ENCODE results near the gene NFKB2.

Gene NFKB2

GRCh38 chr10:102431452-102432124 is 36.1 kb downstream of the NFKB2 start:
- Histone ChIP-seq H3F3A (ENCODE audit: insufficient read depth, low read length) (no peaks in the 10 kb centered on the region), H4K20me1 (ENCODE audit: insufficient read depth, low read length) (no peaks in the 10 kb centered on the region), H3K4me2 (ENCODE audit: low read length) (peak overlapping the region; percentile 84), H3K27me3 (ENCODE audit: insufficient read depth, low read length) (no peaks in the 10 kb centered on the region), H3K4me1 (ENCODE audit: insufficient read depth, low read length, severe bottlenecking) (peaks cover 18% of the 10 kb centered on the region), H3K9me3 (ENCODE audit: low read length) (no peaks in the 10 kb centered on the region), H3K9ac (ENCODE audit: low read length) (peak overlapping the region; percentile 79), H3K9me2 (ENCODE audit: low read depth, low read length) (no peaks in the 10 kb centered on the region), H3K36me3 (ENCODE audit: insufficient read depth, low read length) (no peaks in the 10 kb centered on the region), H3K27ac (ENCODE audit: low read depth, low read length, poor library complexity, severe bottlenecking) (peak overlapping the region; percentile 74), H3K79me2 (ENCODE audit: insufficient read depth, low read length) (no peaks in the 10 kb centered on the region), H2AFZ (ENCODE audit: low read length) (no peak overlapping the region), H3K4me3 (ENCODE audit: low read depth, low read length, poor library complexity, severe bottlenecking) (peak overlapping the region; percentile 71)
- TF ChIP-seq CTCF (IDR thresholded peaks at IDR 0.05; ENCODE audit: low read length) (no peak), EZH2 (IDR thresholded peaks at IDR 0.05; ENCODE audit: borderline replicate concordance, low read length) (no peak)

DNA sequence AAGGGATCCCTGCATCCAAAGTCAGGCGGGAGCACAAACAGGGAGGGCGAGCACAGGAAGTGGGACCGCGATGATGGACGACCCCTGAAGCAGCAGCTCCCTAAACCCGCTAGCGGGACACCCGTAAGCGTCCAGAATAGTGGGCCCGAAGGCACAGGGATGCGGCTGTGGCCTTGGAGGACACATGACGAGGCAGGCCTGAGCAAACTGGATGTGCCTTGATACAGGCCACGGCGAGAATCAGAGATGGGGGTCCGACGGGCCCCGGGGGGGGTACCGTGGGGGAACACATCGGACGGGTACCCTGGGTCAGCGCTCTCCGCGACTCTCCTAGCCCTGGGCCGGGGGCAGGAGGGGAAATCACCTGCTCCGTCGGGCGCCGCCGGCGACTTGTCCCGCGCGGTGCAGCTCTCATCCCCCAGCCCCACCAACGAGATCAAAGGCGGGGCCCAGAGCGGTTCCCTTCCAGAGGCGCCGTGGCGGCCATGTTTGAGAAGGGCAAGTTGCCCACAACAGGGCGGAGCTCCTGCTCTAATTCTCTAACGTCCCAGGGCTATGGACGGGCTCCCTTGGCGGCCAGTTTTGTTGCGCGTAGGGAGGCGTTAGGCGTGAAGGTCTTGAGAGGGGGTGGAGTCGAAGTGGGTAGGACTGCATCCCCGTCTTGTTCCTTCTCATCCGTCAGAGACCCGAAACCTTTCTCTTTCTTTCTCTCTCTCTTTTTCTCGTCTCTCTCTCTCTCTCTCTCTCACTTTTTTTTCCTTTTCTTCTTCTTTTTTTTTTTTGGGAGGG is 36.9 kb downstream of the NFKB2 start, which contains the start of gene CUEDC2:
Gene CUEDC2, minus strand, starts transcription at position 413 of the 789 bp plus-strand sequence. CDS start 7,386 bp downstream, outside the sequence.
- peak within 1 kb of the TSS; percentile 79 for H3K9ac ChIP-seq (ENCODE audit: low read length)
- H3K4me1 ChIP-seq (ENCODE audit: insufficient read depth, low read length, severe bottlenecking): peaks cover 18% of the 10 kb centered on the region
- peak within 1 kb of the TSS; percentile 71 for H3K4me3 ChIP-seq (ENCODE audit: low read depth, low read length, poor library complexity, severe bottlenecking)
- no peaks in the 10 kb centered on the region for H4K20me1 ChIP-seq (ENCODE audit: insufficient read depth, low read length)
- H3F3A ChIP-seq (ENCODE audit: insufficient read depth, low read length): no peaks in the 10 kb centered on the region
- no peaks in the 10 kb centered on the region for H3K79me2 ChIP-seq (ENCODE audit: insufficient read depth, low read length)
- H3K36me3 ChIP-seq (ENCODE audit: insufficient read depth, low read length): no peaks in the 10 kb centered on the region
- H3K9me2 ChIP-seq (ENCODE audit: low read depth, low read length): no peaks in the 10 kb centered on the region
- no peak for TF ChIP-seq CTCF (IDR thresholded peaks at IDR 0.05; ENCODE audit: low read length)
- no peak for TF ChIP-seq EZH2 (IDR thresholded peaks at IDR 0.05; ENCODE audit: borderline replicate concordance, low read length)
- H3K4me2 ChIP-seq (ENCODE audit: low read length): peak within 1 kb of the TSS; percentile 84
- no peaks in the 10 kb centered on the region for H3K9me3 ChIP-seq (ENCODE audit: low read length)
- H3K27me3 ChIP-seq (ENCODE audit: insufficient read depth, low read length): no peaks in the 10 kb centered on the region
- no peak within 1 kb of the TSS for H2AFZ ChIP-seq (ENCODE audit: low read length)
- peak within 1 kb of the TSS; percentile 74 for H3K27ac ChIP-seq (ENCODE audit: low read depth, low read length, poor library complexity, severe bottlenecking)

- Histone ChIP-seq H3K27me3 (ENCODE audit: insufficient read depth, low read length) (no peaks in the 10 kb centered on the region), H3F3A (ENCODE audit: insufficient read depth, low read length) (no peaks in the 10 kb centered on the region), H3K79me2 (ENCODE audit: insufficient read depth, low read length) (no peaks in the 10 kb centered on the region), H3K4me1 (ENCODE audit: insufficient read depth, low read length, severe bottlenecking) (peaks cover 18% of the 10 kb centered on the region), H3K4me3 (ENCODE audit: low read depth, low read length, poor library complexity, severe bottlenecking) (no peak overlapping the region), H3K36me3 (ENCODE audit: insufficient read depth, low read length) (no peaks in the 10 kb centered on the region), H3K9me2 (ENCODE audit: low read depth, low read length) (no peaks in the 10 kb centered on the region), H3K9ac (ENCODE audit: low read length) (no peak overlapping the region), H3K4me2 (ENCODE audit: low read length) (no peak overlapping the region), H2AFZ (ENCODE audit: low read length) (no peak overlapping the region), H3K27ac (ENCODE audit: low read depth, low read length, poor library complexity, severe bottlenecking) (no peak overlapping the region), H4K20me1 (ENCODE audit: insufficient read depth, low read length) (no peaks in the 10 kb centered on the region), H3K9me3 (ENCODE audit: low read length) (no peaks in the 10 kb centered on the region)
- TF ChIP-seq CTCF (IDR thresholded peaks at IDR 0.05; ENCODE audit: low read length): no peak
- TF ChIP-seq EZH2 (IDR thresholded peaks at IDR 0.05; ENCODE audit: borderline replicate concordance, low read length): no peak
Measured at GRCh38 chr10:102433619-102434046, 38.1 kb downstream of the NFKB2 start.

Data from OCI-LY1 (cell line).